Fibroblast of mammary gland (primary cell): ENCODE data around the gene OSBPL10.

Source experiments
- DNase-seq: peaks from one replicate; pipeline ENCODE4 v3.0.0-alpha.2; 2010; ENCODE audit warnings: low read depth
- H3K4me3 ChIP-seq: 2 replicates; pipeline ENCODE4 v1.5.1; 2011; ENCODE audit warnings: low read depth, mild to moderate bottlenecking, low read length, moderate library complexity; ENCODE audit not compliant: control insufficient read depth
- CTCF ChIP-seq: conservative IDR thresholded peaks from 2 replicates; pipeline ENCODE4 v1.5.1; 2011; ENCODE audit warnings: low read depth, low read length, inconsistent platforms; ENCODE audit not compliant: control insufficient read depth, insufficient read depth

The OSBPL10 gene

GRCh38 chr3:31671451-31671850, 309.6 kb downstream of the OSBPL10 start:
- no peak for DNase-seq
- no peak overlapping the region for H3K4me3 ChIP-seq
- TF ChIP-seq CTCF = no peak

- TF ChIP-seq CTCF = no peak
- no peak for DNase-seq
- H3K4me3 ChIP-seq = no peak overlapping the region
These were observed 310.3 kb downstream of the OSBPL10 start for GRCh38 chr3:31670722-31671121.

GRCh38 chr3:31670136-31670535, 310.9 kb downstream of the OSBPL10 start:
- no peak for DNase-seq
- no peak overlapping the region for H3K4me3 ChIP-seq
- no peak for TF ChIP-seq CTCF

- no peak for DNase-seq
- no peak for TF ChIP-seq CTCF
- H3K4me3 ChIP-seq = no peak overlapping the region
These were observed 312.8 kb downstream of the OSBPL10 start for GRCh38 chr3:31668242-31668641.

GRCh38 chr3:31667582-31667981, 313.5 kb downstream of the OSBPL10 start:
- DNase-seq = no peak
- no peak for TF ChIP-seq CTCF

GRCh38 chr3:31664031-31664430, 317.0 kb downstream of the OSBPL10 start:
- TF ChIP-seq CTCF = no peak
- DNase-seq = no peak
- H3K4me3 ChIP-seq = no peak overlapping the region

More at GRCh38 chr3:31667582-31667981, 313.5 kb downstream of the OSBPL10 start:
- no peak overlapping the region for H3K4me3 ChIP-seq
